22Rv1 (cell line): ENCODE measurements around the gene TCP11.
A peak's percentile ranks its signal among the peaks of the same experiment; 100 is the strongest.

ENCODE experiments used
- H3K27ac ChIP-seq: fragments of 450-650 bp; 2 replicates; pipeline ENCODE4 v1.5.1; 2017
- ZFX ChIP-seq: fragments of 450-650 bp; IDR thresholded peaks from 2 replicates; pipeline ENCODE4 v1.6.1; 2017; ENCODE audit warnings: antibody characterized with exemption, borderline replicate concordance
- TF ChIP-seq, protein P1 (sequence below): fragments of 450-650 bp; IDR thresholded peaks from 2 replicates; pipeline ENCODE4 v1.5.1; 2017; ENCODE audit warnings: mild to moderate bottlenecking

Gene TCP11

DNA sequence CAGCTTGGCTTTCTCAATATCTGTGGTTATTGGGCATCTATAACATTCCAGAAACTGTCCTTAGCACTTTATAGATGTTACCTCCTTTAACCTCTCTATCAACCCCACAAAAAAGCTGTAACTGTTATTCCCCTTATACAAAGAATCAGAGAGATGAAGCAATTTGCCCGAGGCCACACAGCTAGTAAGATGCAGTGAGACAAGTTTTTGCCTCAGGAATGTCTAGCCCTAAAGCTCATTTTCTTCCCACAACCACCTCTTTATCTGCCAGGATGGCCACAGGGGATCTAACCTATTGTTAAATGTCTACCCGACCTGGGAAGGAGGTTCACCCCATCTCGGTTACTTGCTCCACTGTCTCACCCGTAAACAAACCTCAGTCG is 31.9 kb upstream of the TCP11 start:
- TF ChIP-seq, protein P1, sequence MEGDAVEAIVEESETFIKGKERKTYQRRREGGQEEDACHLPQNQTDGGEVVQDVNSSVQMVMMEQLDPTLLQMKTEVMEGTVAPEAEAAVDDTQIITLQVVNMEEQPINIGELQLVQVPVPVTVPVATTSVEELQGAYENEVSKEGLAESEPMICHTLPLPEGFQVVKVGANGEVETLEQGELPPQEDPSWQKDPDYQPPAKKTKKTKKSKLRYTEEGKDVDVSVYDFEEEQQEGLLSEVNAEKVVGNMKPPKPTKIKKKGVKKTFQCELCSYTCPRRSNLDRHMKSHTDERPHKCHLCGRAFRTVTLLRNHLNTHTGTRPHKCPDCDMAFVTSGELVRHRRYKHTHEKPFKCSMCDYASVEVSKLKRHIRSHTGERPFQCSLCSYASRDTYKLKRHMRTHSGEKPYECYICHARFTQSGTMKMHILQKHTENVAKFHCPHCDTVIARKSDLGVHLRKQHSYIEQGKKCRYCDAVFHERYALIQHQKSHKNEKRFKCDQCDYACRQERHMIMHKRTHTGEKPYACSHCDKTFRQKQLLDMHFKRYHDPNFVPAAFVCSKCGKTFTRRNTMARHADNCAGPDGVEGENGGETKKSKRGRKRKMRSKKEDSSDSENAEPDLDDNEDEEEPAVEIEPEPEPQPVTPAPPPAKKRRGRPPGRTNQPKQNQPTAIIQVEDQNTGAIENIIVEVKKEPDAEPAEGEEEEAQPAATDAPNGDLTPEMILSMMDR: no peak
- no peak for TF ChIP-seq ZFX
- H3K27ac ChIP-seq: no peak overlapping the region

DNA sequence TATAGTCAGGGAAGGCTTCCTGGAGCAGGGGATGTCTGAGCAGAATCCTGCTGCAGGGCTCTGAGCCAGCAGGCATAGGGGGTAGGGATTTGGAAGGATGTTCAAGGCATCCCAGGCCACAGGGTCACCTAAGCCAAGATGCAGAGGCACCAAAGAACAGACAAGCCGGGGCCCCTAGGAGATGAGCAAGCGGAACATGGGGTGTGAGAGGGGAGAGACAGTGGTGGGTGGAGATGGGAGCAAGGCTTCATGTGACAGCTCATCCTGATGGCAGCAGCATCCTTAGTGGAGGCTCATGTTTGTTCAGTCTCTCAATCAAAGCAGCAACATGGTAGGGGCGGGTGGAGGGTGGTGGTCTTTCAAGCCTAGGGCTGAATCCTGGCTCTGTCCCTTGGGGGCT is 29.8 kb upstream of the TCP11 start:
- no peak for TF ChIP-seq ZFX
- TF ChIP-seq, protein P1: no peak
- no peak overlapping the region for H3K27ac ChIP-seq

DNA sequence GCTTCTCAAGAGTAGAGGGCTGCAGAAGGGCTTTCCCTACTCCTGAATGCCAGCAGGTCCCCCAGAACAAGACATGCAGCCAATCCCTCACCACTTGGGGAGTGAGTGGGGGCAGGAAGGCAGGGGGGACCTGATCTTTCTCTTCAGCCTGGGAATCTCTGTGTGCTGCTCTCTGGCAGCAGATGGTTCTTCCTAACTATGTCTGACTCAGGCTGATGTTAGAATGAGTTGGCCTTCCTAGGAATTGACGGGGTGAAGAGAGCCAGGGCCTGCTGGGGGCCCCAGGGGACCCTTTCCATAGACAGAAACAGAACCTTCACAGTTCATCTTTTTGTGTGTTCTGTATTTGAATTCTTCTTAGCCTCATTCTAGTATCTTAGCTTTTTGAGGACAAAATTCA is 29.0 kb upstream of the TCP11 start:
- no peak for TF ChIP-seq ZFX
- TF ChIP-seq, protein P1: no peak
- no peak overlapping the region for H3K27ac ChIP-seq

DNA sequence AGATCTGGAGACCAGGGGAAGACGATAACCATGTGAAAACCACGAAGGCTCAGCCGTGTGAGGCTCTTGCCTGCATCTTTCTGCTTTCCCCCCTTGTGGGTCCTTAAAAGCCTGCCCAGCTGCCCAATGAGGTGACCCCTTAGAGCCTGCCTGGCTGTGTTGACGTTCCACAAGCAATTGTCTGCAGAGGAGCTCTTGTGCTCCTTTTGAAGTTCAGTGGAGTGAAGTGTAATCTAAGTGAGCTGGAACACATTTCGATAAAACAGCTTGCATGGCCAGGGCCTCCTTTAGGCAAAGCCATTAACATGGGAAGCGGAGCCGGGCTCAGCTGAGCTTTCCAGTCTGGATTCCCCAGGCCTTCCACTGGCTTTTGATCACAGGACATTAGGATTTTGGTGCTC is 27.3 kb upstream of the TCP11 start:
- H3K27ac ChIP-seq: no peak overlapping the region

DNA sequence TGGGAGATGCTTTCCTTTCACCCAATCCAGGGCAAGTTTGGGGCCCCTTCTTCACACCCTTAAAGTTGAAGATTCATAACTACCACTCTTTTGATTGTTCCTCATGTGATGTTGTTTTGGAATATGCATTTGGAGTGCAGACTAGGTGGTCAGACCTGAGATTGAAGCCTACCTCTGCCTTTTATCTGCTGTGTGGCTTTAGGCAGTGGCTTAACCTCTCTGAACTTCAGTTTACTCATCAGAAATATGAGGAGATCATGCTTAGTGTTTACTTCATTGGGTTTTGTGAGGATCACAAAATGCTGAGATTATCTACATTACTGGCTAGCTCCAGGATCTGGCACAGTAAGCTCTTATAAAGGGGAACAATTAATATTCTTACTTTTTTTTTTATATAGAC is 26.4 kb upstream of the TCP11 start:
- TF ChIP-seq ZFX: no peak
- TF ChIP-seq, protein P1: no peak
- H3K27ac ChIP-seq: no peak overlapping the region

More for the DNA sequence above, 27.3 kb upstream of the TCP11 start:
- TF ChIP-seq, protein P1: no peak
- TF ChIP-seq ZFX: no peak

DNA sequence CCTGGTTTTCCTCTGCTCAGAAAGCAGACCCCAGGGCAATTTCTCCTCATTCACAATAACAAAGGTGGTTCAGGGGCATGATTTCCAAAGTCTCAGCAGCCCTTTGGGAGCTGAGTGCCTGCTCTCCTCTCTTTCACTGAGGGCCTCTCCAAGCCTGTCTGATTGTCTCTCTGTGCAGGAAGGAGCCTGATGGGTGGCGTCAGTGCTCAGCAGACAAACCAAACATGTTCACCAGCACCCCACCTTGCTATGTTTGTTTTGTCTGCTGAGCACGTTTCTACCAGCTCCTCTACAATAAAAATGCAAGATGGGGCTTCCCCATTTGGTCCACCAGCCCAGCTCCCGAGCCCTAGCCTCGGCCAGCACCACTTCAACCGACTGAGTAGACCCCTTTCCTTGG is 25.4 kb upstream of the TCP11 start:
- peak overlapping the region; percentile 64; the same call in 1 of the 2 replicates for H3K27ac ChIP-seq
- TF ChIP-seq, protein P1: no peak
- TF ChIP-seq ZFX: no peak

DNA sequence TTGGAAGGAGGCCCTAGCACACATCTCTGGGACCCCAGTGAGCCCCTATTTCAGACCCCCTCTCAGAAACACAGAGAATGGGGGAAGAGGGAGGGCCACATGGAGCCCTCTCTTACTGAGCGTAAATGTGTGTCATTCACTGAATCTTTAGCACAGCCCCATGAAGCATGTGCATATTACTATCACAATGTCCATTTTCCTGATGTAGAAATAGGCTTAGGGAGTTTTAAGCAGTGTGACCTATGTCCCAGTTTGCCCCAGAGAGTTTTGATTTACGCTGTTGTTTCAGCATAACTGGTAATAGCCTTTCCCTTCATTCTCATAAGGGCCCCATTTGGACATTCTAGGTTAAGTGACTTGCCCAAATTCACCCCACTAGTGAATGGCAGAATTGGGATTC is 25.0 kb upstream of the TCP11 start:
- TF ChIP-seq, protein P1: no peak
- no peak for TF ChIP-seq ZFX
- peak overlapping the region; percentile 64 for H3K27ac ChIP-seq
